Measurements from ENCODE around the gene ESAM.
"Not testable (repeated sequence)": the region's sequence is repeated elsewhere in the genome, so short reads cannot be mapped to it uniquely, and the experiment has no call there.

ESAM gene

DNA sequence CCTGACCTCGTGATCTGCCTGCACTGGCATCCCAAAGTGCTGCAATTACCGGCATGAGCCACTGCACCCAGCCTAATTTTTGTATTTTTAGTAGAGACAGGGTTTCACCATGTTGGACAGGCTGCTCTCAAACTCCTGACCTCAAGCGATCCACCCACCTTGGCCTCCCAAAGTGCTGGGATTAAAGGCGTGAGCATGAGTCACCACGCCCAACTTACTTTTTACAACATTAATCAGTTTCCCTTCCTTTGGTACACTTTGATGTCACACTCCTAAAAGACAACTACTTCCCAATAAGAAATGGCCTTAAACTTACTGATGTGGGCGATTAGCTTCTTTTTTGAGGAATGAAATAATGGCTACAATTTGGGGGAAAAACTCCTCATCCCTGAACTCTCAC, 8.9 kb upstream of the ESAM start:
- not testable (repeated sequence) for DNase-seq

- DNase-seq, result no peak
Observed at GRCh38 chr11:124769806-124770774, 8.0 kb upstream of the ESAM start.

DNA sequence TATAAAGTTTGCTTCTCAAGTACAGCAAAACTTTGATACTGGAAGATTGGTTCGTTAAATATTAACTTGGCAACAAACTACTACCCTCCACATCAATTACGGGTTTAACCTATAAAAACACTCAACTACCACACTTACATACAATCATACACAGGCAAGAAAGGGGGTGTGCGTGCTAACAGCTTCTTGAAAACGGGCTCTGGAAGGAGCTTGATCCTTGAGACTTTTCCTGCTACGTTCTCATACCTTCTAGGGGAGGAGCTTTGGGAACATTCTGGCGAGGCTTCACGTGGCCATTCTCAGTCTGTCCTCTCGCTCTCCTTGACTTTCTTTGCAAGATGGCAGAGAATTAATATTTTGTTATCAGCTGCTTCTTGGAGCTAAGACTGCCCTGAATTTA, 6.8 kb upstream of the ESAM start:
- no peak for DNase-seq

- DNase-seq, result no peak
Observed at GRCh38 chr11:124766156-124766555, 4.1 kb upstream of the ESAM start.

- DNase-seq, result peak; percentile 57
Observed at GRCh38 chr11:124763156-124763947, 1.3 kb upstream of the ESAM start.

- no peak for DNase-seq
Observed at GRCh38 chr11:124762624-124763155, 600 bp upstream of the ESAM start.

DNA sequence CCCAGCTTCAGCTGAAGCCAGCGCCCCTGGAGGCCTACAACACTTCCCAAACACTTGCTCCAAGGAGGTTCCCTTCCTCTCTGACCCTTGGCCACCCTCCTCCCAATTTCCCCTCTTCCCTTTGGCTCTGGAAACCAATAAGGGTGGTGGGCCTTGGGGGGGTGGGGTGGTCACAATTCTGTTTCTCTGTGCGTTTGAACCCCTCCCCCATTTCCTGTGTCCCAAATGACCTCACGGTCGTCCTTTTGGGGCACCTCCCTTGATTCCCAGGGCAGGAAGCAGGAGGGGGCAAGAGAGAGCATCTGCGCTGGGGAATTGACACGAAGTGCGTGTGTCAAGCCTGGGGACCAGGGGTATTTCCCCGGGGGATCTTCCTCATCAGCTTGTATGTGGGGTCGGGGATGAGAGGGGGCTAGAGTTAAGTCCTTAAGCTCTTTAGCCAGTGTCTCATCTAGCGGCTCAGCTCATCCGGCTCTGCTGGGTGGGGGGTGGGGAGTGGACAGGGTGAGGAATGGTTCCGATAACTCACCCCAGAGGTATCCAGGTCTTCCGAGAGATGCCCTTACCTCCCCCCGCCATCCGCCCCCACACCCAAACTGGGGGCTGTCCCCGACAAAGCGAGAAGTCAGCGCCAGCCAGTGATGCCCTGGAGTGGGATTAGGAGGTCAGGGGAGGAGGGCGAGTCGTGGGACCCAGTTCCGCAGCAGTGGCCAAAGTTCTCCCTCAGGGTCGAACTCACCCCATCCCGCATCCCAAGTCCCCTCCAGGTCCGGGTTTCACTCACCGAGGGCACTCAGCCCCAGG, 587 bp downstream of the ESAM start:
- no peak for DNase-seq

DNA sequence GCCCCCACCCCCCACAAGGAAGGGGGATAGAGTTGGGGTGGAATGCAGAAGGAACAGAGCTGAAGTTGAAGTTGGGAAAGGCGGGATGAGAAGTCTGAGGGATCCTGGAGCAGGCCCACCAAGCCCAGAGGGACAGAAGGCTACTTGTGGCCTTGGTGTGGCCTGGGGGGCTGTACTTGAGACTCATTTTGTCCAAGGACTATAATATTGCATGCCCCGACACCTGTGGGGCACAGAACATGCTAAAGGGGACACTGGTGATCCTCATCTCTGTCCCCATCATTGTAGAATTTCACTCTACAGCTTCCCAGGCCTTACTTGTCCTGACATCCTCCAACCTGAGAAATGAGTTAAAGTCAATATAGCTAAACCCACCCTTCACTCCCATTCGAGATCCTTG, 1.3 kb downstream of the ESAM start:
- DNase-seq, result no peak

DNA sequence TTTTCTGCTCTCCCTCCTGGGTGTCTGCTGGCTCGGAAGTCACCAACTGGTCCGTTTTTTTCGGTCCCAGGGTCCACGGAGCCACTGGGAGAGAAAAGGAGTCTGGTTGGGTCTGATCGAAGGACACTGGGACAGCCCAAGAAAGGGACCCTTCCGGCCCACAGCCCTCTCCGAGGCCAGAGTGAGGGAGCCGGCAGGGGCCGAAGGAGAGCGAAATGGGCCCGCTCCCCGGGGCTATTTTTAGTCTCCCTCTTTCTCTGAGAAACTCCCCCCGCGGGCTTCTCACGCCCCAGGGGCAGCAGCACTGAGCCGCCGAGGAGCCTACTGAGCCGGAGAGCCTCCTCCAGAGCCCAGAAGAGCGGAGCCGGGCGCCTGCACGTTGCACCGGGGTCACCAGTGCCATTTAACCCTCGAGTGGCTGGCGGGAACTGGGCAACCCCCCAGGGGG, 1.9 kb downstream of the ESAM start:
- DNase-seq, result no peak

DNA sequence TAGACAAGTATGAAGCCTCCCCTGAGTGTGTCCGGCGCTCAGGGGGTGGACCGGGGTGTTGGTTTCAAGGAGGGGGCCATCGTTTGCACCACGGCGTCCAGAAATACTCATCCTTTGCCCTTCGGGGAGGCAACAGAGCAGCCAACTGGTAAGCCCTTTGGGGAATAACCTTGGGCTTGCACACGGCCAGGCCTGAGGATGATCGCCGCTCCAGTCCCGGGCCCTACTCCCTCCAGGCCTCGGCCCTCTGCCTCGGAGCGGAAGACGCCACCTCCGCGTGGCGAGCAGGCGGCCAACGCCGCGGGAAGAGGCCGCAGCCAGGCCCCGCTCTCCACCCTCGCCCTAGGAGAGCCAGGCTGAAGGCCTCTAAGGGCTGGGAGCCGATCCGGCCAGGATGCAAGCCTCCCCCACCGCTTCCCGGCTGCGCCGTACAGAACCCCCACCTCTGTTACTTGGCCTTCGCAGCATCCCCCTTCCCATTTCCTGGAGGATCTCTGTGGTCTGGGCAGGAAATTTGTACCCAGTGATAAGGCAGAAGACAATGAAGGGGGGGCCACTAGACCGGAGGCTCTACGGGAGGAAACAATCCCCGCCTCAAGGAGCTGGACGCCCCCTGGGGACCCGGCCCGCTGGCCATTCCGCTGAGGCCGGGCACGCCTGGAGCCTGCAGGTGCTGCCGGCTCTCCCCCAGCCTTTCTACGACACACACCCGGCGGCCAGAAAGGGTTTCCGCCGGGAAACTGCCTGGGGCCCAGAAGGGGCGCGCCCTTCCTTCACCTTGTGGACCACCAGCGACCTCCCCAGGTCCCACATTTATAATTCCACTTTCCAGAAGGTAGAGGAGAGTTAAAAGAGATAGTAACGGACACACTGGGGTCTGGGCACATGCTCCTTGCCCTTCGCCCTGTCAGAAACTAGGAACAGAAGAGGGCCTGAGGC, 2.6 kb downstream of the ESAM start:
- DNase-seq, result no peak

DNA sequence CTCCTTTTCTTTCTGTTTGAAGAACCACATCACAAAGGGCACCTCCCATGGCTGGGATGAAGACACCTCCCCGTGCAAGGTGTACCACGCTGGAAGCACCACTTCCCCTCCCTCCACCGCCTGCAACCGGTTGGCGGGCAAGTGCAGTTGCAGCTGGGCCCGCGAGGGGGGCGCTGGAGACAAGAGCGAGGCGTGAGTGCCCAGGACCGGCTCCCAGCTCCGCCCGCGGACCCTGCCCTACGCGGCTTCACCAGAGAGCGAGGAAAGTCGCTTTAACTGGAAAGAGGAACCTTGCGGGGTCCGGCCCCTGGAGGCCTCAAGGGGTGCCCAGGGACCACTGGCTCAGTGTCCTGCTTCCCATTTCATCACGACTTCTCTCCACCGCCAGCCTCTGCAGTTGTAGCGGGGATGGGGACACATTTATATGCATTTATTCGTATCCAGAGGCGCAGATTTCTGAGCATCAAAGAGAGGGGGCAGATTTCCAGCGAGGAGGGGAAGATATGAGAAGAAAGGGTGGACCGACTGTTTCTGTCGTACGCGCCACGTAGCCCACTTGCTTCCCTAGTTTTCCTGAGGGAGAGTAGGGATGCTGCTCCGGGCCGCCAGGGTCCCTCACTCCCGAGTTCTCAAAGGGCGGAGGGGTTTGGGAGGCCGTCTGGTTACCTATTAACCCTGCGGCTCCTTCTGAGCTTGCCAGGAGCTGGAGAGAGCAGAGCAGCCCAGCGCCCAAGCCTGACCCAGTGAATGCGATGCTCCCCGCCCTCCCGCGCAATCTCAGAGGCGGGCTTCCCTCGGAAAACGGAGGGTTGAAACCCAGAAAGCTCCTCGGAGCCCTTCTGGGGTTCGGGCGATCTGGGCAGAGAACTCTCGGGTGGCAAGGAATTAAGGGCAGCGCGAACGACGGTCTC, 3.5 kb downstream of the ESAM start:
- DNase-seq, result peak; percentile 67

DNA sequence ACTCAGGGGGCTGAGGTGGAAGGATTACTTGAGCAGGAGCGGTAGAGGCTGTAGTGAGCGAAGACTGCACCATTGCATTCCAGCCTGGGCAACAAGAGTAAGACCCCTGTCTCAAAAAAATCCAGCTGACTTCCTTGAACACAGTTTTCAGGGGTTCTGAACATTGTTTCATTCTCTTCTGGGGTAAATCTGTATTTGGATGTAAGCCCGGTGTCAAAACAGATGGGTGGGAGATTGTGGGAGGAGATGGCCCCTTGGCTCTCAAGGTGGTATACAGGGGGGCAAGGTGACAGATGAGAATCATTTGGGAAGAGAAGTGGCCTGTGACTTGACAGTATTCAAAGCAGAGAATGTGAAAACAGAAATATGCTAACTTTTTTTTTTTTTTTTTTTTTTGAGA, 4.8 kb downstream of the ESAM start:
- DNase-seq, result no peak

DNA sequence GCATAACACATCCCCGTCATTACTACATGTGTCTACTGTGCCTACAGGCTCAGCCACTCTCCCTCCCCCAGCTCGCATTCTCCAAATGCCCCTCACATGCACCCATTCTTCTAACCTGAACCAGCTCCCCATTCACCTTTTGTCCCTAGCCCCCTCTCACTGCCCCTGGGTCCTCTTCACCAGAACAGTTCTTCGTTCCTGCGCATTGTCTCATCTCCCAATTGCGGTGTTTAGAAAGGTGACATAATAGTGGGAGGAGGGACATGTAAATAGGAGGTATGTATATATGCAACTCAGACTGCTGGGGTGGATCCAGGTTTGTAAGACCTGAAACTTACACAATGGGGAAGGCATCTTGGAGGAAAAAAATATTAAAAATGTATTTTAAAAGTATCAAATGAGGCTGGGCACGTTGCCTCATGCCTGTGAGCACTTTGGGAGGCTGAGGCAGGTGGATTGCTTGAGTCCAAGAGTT, 5.3 kb downstream of the ESAM start:
- no peak for DNase-seq

- no peak for DNase-seq
Observed at GRCh38 chr11:124756033-124756752, 5.9 kb downstream of the ESAM start.

- no peak for DNase-seq
Observed at GRCh38 chr11:124754710-124755109, 7.4 kb downstream of the ESAM start.

DNA sequence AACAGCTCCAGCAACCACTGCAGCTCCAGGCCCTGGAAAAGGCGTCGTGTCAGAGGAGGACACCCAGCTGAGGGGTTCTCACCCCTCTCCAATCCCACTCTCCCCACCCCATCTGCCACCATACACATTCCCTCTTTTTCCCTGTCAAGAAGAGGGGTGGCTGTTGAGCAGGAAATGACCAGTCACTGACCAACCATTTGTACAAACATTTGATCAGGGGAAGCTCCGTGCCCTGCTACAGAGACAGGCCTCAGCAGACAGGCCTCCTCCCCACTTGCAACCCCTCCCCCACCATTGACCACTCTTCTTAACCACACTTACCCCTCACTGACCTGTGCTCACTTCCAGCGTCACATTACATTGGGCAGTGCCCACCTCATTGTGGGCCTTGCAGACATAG, 7.8 kb downstream of the ESAM start:
- DNase-seq, result no peak

DNA sequence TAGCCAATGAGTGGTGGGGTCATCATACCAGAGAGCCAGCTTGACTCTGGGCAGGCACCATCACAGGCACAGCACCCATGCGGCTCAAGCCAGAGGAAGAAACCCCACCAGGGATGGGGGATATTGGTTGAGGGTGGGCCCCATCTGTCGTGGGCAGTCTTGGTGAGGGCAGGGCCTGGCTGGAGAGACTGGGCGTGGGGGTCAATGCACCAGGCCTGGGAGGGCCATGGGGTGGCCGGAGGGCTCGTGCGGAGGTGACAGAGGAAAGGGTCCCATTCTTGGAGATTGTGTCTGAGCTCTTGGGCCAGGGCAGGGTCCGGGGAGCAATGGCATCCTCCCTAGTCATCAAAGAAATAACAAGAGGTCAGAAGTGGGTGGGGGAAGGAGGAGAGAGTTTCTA, 8.5 kb downstream of the ESAM start:
- no peak for DNase-seq

DNA sequence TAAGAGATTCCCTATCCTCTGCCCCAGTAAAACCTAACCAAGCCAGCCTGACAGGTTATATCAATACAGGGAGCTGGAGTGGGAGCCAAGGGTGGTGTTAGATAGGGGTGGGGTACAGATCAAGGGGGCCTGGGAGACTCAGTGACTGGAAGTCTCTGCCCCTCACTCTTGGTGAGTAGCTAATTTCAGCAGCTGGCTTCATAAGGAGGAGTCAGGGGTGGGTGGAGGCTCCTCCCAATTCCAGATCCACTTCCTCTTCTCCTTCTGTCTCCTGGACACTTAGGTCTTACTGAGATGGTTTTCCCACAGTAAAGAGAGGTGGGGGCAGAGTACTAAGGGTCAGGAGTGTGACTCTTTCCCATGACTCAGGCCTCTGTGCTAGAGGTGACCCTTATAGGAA, 8.9 kb downstream of the ESAM start:
- DNase-seq, result no peak

DNA sequence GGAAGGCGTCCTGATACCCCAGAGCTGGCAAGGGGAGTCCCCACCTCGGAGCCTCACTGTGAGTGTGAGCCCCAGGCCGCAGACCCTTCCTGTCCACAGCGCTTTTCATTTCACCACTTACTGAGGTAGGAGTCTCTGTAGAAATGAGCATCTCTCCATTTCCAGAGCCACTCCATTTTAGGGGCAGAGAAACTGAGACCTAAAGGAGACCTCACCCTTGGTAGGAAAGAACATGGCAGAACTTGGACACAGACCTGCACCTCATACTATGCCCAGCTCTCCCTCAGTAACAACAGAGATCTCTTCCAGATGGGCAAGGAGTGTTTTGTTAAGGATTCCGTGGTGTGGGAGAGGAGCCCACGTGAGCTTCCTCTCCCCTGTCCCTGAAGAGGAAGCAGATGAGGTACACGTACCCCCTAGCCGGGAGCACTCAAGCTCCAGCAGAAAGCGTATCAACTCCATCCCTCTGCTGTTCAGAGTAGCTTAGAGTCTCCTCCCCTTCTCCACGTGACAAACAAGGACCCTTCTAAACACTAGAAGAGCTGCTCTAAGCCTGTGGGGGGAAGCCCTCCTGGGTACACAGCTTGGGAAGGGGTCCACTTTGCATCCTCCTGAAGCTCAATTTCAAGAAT, 9.5 kb downstream of the ESAM start:
- no peak for DNase-seq
